Endothelial cell of umbilical vein (primary cell): ENCODE data around the gene SESN2. TPM values are rescaled to one million over a fixed set of nuclear protein-coding genes. Genes with fewer than 3 reads are reported as not detected.

Source experiments
- BruUV-seq: library from RNA; stranded (reverse); fragments of 400-500 nt; replicated peaks from 2 replicates; lab custom pipeline; 2021; lab: Mats Ljungman, UMichigan
- CTCF ChIA-PET: fragments of 300-600, 350-600 bp; sonication (Branson Sonifier 250); formaldehyde crosslinking; loops from one replicate; lab custom pipeline; 2021; ENCODE audit warnings: antibody characterized with exemption, inconsistent platforms; lab: Charles Lee
- POLR2A ChIA-PET: fragments of 300-600, 350-600 bp; sonication (Branson Sonifier 250); formaldehyde crosslinking; loops from one replicate; lab custom pipeline; 2021; ENCODE audit warnings: antibody characterized with exemption, inconsistent platforms; lab: Charles Lee
- DNase-seq: peaks from one replicate; pipeline ENCODE4 v3.0.0-alpha.2; 2011; ENCODE audit warnings: low read depth, low spot score
- FAIRE-seq: peaks from 2 replicates; lab custom pipeline; 2011; peaks lifted over from hg19 to GRCh38; lab: Jason Lieb, UNC
- H2AFZ ChIP-seq: 2 replicates; pipeline ENCODE4 v1.6.0; 2012; ENCODE audit warnings: low read depth, low read length, control low read depth, inconsistent platforms
- H3K27ac ChIP-seq: 2 replicates; pipeline ENCODE4 v1.5.1; 2011; ENCODE audit warnings: low read depth, mild to moderate bottlenecking, control low read depth, low read length, moderate library complexity; ENCODE audit not compliant: insufficient read depth
- H3K27me3 ChIP-seq, 2 experiments: 2 replicates each; pipeline versions ENCODE4 v1.6.0 to v1.6.1; 2011; ENCODE audit warnings: low read length in 2 of 2, mixed read lengths in 1 of 2; ENCODE audit not compliant: control insufficient read depth in 2 of 2, insufficient read depth in 2 of 2
- H3K36me3 ChIP-seq, 2 experiments: 2 replicates in 1 of 2; 3 replicates in 1 of 2; pipeline ENCODE4 v1.5.1; 2011; ENCODE audit warnings: low read length in 2 of 2, mild to moderate bottlenecking in 1 of 2, moderate library complexity in 1 of 2; ENCODE audit not compliant: control insufficient read depth in 2 of 2, insufficient read depth in 2 of 2; ENCODE audit errors: extremely low read depth in 1 of 2
- H3K4me1 ChIP-seq: 3 replicates; pipeline ENCODE4 v1.5.1; 2011; ENCODE audit warnings: mild to moderate bottlenecking, low read length; ENCODE audit not compliant: control insufficient read depth, insufficient read depth; ENCODE audit errors: extremely low read depth
- H3K4me2 ChIP-seq: 2 replicates; pipeline ENCODE4 v1.6.1; 2011; ENCODE audit warnings: low read length, control low read depth, mixed read lengths; ENCODE audit not compliant: insufficient read depth
- H3K4me3 ChIP-seq, 3 experiments: fragments of 200-600 bp in 1 of 3; sonication (generic), shearing (Covaris generic) in 1 of 3; replicated peaks in 1 of 3; 2 replicates each; pipeline ENCODE4 v1.5.1; 2011 to 2016; ENCODE audit warnings: control low read depth in 3 of 3, low read length in 3 of 3, mild to moderate bottlenecking in 2 of 3, inconsistent platforms in 1 of 3, low read depth in 1 of 3, moderate library complexity in 1 of 3; ENCODE audit not compliant: insufficient read depth in 1 of 3
- H3K79me2 ChIP-seq: 2 replicates; pipeline ENCODE4 v1.6.0; 2012; ENCODE audit warnings: low read length, inconsistent platforms; ENCODE audit not compliant: control insufficient read depth, insufficient read depth
- H3K9ac ChIP-seq: replicated peaks from 2 replicates; pipeline ENCODE3; 2011; ENCODE audit warnings: low read length, control low read depth; ENCODE audit not compliant: insufficient read depth; ENCODE audit errors: extremely low read depth
- H3K9me1 ChIP-seq: replicated peaks from 3 replicates; pipeline ENCODE4 v1.6.0; 2011; ENCODE audit warnings: mild to moderate bottlenecking, low read length; ENCODE audit not compliant: control insufficient read depth, insufficient read depth; ENCODE audit errors: extremely low read depth
- H3K9me3 ChIP-seq: replicated peaks from 2 replicates; pipeline ENCODE4 v1.5.1; 2012; ENCODE audit warnings: low read length, inconsistent platforms; ENCODE audit not compliant: control insufficient read depth, insufficient read depth
- H4K20me1 ChIP-seq: replicated peaks from 2 replicates; pipeline ENCODE3; 2011; ENCODE audit warnings: mild to moderate bottlenecking, low read length; ENCODE audit not compliant: control insufficient read depth, insufficient read depth; ENCODE audit errors: extremely low read depth
- EZH2 ChIP-seq: IDR thresholded peaks from 2 replicates; pipeline ENCODE4 v1.6.1; 2012; ENCODE audit warnings: borderline replicate concordance, low read depth, mild to moderate bottlenecking, moderate library complexity, low read length, inconsistent platforms; ENCODE audit not compliant: severe bottlenecking
- FOS ChIP-seq: IDR thresholded peaks from 2 replicates; pipeline ENCODE4 v1.6.1; 2011; ENCODE audit warnings: mild to moderate bottlenecking, low read length, moderate library complexity, borderline replicate concordance; ENCODE audit not compliant: insufficient read depth
- GATA2 ChIP-seq: IDR thresholded peaks from 2 replicates; pipeline ENCODE4 v1.7.0; 2011; ENCODE audit warnings: low read depth, mild to moderate bottlenecking, moderate library complexity, mixed read lengths, low read length; ENCODE audit not compliant: insufficient read length, insufficient read depth
- JUN ChIP-seq: IDR thresholded peaks from 2 replicates; pipeline ENCODE4 v1.6.1; 2011; ENCODE audit warnings: borderline replicate concordance, low read depth; ENCODE audit not compliant: insufficient read length, insufficient read depth
- MYC ChIP-seq: IDR thresholded peaks from one replicate; pipeline ENCODE4 v1.6.1; 2011; ENCODE audit warnings: mild to moderate bottlenecking, low read depth, low read length
- POLR2A ChIP-seq: IDR thresholded peaks from 2 replicates; pipeline ENCODE4 v1.6.1; 2012; ENCODE audit warnings: low read depth, mild to moderate bottlenecking, control low read depth, low read length
- POLR2AphosphoS5 ChIP-seq: IDR thresholded peaks from 2 replicates; pipeline ENCODE4 v1.6.1; 2012; ENCODE audit warnings: low read depth, mild to moderate bottlenecking, control low read depth, low read length, moderate library complexity; ENCODE audit not compliant: insufficient read depth
- dilution Hi-C: fragments of 300-500 bp; cut with MboI; formaldehyde crosslinking; loops from one replicate; pipeline ENCODE4 v1.15.0; 2019; ENCODE audit warnings: low sequenced_read_pairs; ENCODE audit not compliant: extremely low pct_ligation_motif_present
- intact Hi-C: fragments of 100-400 bp; cut with micrococcal nuclease; formaldehyde crosslinking; loops from one replicate; pipeline ENCODE4 v1.10.0; 2022
- polyA plus RNA-seq, 4 experiments: library from polyadenylated mRNA; depleted of rRNA in 3 of 4; stranded (reverse) in 3 of 4; unstranded in 1 of 4; fragments of >200 nt; gene quantifications; 2 replicates each; pipeline versions ENCODE4 v1.2.1 to v1.2.3, GENCODE V29; 2011 to 2012; ENCODE audit warnings: missing spikeins in 1 of 4
- total RNA-seq: library from RNA; stranded (reverse); gene quantifications from 2 replicates; pipeline ENCODE4 v1.2.3, GENCODE V29; 2021
- TF ChIP-seq, protein P1 (sequence below): IDR thresholded peaks from 2 replicates; pipeline ENCODE4 v1.6.1; 2011; ENCODE audit not compliant: insufficient read depth, insufficient read length
- TF ChIP-seq, protein P2 (sequence below), 2 donors: IDR thresholded peaks; 1 replicate in 1 of 2; 2 replicates in 1 of 2; pipeline ENCODE4 v1.5.1; 2011; ENCODE audit warnings: low read length in 2 of 2, mild to moderate bottlenecking in 2 of 2, moderate library complexity in 2 of 2, control low read depth in 1 of 2, inconsistent platforms in 1 of 2, low read depth in 1 of 2; ENCODE audit not compliant: insufficient read depth in 1 of 2; ENCODE audit errors: extremely low read depth in 1 of 2

SESN2 gene
- total and polyA plus RNA-seq, 2 donors (not counting 3 experiments of a cell fraction or from before 2014, with no cell fraction given) = 11.6 to 13.2 TPM

DNA sequence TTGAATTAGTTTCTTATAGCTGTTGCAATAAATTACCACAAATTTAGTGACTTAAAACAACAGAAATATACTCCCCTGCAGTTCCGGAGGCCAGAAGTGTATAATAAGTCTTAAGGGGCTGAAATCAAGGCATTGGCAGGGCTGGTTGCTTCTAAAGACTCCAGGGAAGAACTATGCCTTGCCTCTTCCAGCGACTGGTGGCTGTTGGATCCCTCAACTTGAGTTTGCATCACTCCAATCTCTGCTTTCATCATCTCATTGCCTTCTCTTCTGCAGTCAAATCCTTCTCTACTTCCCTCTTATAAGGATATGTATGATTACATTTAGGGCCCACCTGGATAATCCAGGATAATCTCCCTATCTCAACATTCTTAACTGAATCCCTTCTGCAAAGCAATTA lies 50.4 kb downstream of the SESN2 start:
- Histone ChIP-seq H3K36me3 (no peaks in the 10 kb centered on the region), H3K27me3 (no peaks in the 10 kb centered on the region), H3K9ac (no peak overlapping the region), H3K4me1 (no peaks in the 10 kb centered on the region), H3K9me1 (no peaks in the 10 kb centered on the region), H3K27ac (no peak overlapping the region), H3K4me3 (no peak overlapping the region), H2AFZ (no peak overlapping the region), H3K4me2 (no peak overlapping the region), H4K20me1 (no peaks in the 10 kb centered on the region), H3K79me2 (no peaks in the 10 kb centered on the region), H3K9me3 (no peaks in the 10 kb centered on the region)
- DNase-seq = no peak
- CTCF ChIA-PET = no interaction called here
- no peak for FAIRE-seq
- POLR2A ChIA-PET = no interaction called here
- dilution Hi-C loops = no loop called here
- TF ChIP-seq, protein P1, sequence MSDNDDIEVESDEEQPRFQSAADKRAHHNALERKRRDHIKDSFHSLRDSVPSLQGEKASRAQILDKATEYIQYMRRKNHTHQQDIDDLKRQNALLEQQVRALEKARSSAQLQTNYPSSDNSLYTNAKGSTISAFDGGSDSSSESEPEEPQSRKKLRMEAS = no peak
- TF ChIP-seq GATA2 (no peak), MYC (no peak), EZH2 (no peak), POLR2A (no peak), FOS (no peak), JUN (no peak), POLR2AphosphoS5 (no peak)
- TF ChIP-seq, protein P2, sequence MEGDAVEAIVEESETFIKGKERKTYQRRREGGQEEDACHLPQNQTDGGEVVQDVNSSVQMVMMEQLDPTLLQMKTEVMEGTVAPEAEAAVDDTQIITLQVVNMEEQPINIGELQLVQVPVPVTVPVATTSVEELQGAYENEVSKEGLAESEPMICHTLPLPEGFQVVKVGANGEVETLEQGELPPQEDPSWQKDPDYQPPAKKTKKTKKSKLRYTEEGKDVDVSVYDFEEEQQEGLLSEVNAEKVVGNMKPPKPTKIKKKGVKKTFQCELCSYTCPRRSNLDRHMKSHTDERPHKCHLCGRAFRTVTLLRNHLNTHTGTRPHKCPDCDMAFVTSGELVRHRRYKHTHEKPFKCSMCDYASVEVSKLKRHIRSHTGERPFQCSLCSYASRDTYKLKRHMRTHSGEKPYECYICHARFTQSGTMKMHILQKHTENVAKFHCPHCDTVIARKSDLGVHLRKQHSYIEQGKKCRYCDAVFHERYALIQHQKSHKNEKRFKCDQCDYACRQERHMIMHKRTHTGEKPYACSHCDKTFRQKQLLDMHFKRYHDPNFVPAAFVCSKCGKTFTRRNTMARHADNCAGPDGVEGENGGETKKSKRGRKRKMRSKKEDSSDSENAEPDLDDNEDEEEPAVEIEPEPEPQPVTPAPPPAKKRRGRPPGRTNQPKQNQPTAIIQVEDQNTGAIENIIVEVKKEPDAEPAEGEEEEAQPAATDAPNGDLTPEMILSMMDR (IDR thresholded peaks at IDR 0.05; ENCODE audit: extremely low read depth in 1 of 2, insufficient read depth in 1 of 2, low read depth in 1 of 2, low read length in 2 of 2) = no peak
- no TSS peak for BruUV-seq
- intact Hi-C loops = no loop called here
